Upper lobe of left lung (tissue), 4 donors: ENCODE data around the gene SLC1A7.

Experiments
- EP300 ChIP-seq, 4 donors: sonication (generic); formaldehyde crosslinking; IDR thresholded peaks; one replicate each; pipeline ENCODE4 v1.5.1; 2017; ENCODE audit warnings: antibody characterized with exemption in 4 of 4, control low read depth in 2 of 4
- POLR2AphosphoS5 ChIP-seq, 2 donors: sonication (generic); formaldehyde crosslinking; IDR thresholded peaks; one replicate each; pipeline ENCODE4 v1.5.1; 2017; ENCODE audit warnings: antibody characterized with exemption in 2 of 2
- TF ChIP-seq, protein P1 (sequence below), 6 experiments: fragments of 450-650 bp in 4 of 6; fragments of 200-600 bp in 2 of 6; sonication (generic) in 2 of 6; IDR thresholded peaks; one replicate each; pipeline ENCODE4 v1.5.1; 2016 to 2019; ENCODE audit warnings: antibody characterized with exemption in 6 of 6

DNA sequence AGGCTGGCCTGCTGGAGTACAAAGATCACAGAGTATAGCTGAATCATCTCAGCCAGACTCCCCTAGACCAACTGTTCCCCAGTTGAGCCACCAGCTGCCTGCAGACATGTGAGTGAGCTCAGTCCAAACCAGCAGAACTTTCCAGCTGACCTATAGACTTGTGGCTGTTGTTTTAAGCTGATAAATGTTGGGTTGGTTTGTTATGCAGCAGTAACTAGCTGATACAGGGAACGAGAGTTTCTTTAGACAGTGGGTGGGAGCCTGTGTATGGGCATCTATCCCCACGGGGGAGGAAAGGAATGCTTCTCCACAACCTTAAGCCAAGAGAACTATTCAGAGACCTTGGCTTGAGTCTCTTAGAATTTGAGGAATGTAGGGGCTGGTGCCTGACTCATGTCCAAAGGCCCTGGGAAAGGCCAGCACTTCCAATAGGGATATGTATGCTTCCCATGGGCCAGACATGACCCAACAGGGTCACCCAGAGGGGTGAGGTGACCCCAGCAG is 30.1 kb downstream of the SLC1A7 start:
- TF ChIP-seq EP300 (IDR thresholded peaks at IDR 0.05), result no peak
- TF ChIP-seq, protein P1, sequence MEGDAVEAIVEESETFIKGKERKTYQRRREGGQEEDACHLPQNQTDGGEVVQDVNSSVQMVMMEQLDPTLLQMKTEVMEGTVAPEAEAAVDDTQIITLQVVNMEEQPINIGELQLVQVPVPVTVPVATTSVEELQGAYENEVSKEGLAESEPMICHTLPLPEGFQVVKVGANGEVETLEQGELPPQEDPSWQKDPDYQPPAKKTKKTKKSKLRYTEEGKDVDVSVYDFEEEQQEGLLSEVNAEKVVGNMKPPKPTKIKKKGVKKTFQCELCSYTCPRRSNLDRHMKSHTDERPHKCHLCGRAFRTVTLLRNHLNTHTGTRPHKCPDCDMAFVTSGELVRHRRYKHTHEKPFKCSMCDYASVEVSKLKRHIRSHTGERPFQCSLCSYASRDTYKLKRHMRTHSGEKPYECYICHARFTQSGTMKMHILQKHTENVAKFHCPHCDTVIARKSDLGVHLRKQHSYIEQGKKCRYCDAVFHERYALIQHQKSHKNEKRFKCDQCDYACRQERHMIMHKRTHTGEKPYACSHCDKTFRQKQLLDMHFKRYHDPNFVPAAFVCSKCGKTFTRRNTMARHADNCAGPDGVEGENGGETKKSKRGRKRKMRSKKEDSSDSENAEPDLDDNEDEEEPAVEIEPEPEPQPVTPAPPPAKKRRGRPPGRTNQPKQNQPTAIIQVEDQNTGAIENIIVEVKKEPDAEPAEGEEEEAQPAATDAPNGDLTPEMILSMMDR (IDR thresholded peaks at IDR 0.05), result no peak
- no peak for TF ChIP-seq POLR2AphosphoS5 (IDR thresholded peaks at IDR 0.05)
